ENCODE measurements around the gene RREB1.

GRCh38 chr6:7250812-7251211, 143.1 kb downstream of the RREB1 start:
- TF ChIP-seq CTCF (conservative IDR thresholded peaks at IDR 0.05; ENCODE audit: low read depth, low read length) (no peak), POLR2A (IDR thresholded peaks at IDR 0.05; ENCODE audit: low read depth, low read length) (no peak), MAZ (IDR thresholded peaks at IDR 0.05; ENCODE audit: borderline replicate concordance, low read depth, low read length) (no peak), RCOR1 (IDR thresholded peaks at IDR 0.05; ENCODE audit: insufficient replicate concordance, low read length) (no peak)
